Mononuclear cell (primary cell): ENCODE data around the gene CYP24A1. TPM values are rescaled to one million over a fixed set of nuclear protein-coding genes. Genes with fewer than 3 reads are reported as not detected.

Source experiments
- H3K27me3 ChIP-seq: 2 replicates; pipeline ENCODE4 v1.6.0; 2011; ENCODE audit warnings: low read length, control low read depth; ENCODE audit not compliant: insufficient read depth
- H3K4me1 ChIP-seq: 2 replicates; pipeline ENCODE4 v1.5.1; 2011; ENCODE audit warnings: mild to moderate bottlenecking, low read length, control low read depth; ENCODE audit not compliant: insufficient read depth
- H3K4me3 ChIP-seq: 2 replicates; pipeline ENCODE4 v1.5.1; 2011; ENCODE audit warnings: mild to moderate bottlenecking, low read length, moderate library complexity
- H3K9me3 ChIP-seq: 2 replicates; pipeline ENCODE4 v1.5.1; 2011; ENCODE audit warnings: low read depth, mild to moderate bottlenecking, control low read depth, low read length
- total RNA-seq: library from RNA; depleted of rRNA; stranded (reverse); fragments of >200 nt; gene quantifications from one replicate; pipeline ENCODE4 v1.2.3, GENCODE V29; 2012

The CYP24A1 gene
- total RNA-seq, 1 donor, result 0.10 TPM

DNA sequence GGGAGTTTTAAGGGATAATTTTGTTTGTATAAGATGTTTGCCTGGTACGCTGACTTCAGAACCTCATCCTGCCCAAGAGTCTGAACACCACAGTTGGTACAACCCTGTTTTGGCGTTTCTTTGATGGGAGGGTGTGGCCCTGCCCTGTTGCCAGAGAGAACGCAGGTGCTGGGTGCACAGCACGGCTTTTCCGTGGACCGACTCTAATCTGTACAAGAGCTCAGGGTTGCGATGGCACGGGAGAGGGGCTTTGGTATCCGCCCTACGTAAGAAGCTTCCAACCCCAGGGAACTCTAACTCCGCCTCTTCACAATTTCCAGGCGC lies 1.3 kb downstream of the CYP24A1 start:
- H3K27me3 ChIP-seq, result peaks cover 66% of the 10 kb centered on the region
- no peak overlapping the region for H3K4me3 ChIP-seq
- peaks cover 21% of the 10 kb centered on the region for H3K4me1 ChIP-seq
- H3K9me3 ChIP-seq, result no peaks in the 10 kb centered on the region

DNA sequence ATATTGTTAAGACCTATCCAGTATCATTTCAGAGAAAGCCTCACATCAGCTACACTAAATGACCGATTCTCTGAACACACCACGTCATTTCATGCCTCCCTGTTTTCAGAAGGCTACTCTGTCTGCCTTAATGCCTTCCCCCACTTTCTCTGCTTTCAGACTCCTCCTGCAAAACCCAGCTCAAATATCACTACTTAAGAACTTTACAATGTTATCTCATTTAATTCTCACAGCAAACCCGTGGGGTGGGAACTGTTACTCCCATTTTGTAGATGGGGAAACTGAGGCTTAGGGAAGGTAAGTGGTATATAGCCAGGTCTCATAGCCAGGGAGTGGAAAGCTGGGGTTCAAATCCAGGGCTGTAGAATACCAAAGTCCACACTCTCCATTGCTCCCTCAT lies 2.8 kb downstream of the CYP24A1 start:
- peaks cover 62% of the 10 kb centered on the region for H3K27me3 ChIP-seq
- peaks cover 21% of the 10 kb centered on the region for H3K4me1 ChIP-seq
- no peak overlapping the region for H3K4me3 ChIP-seq
- H3K9me3 ChIP-seq, result no peaks in the 10 kb centered on the region

DNA sequence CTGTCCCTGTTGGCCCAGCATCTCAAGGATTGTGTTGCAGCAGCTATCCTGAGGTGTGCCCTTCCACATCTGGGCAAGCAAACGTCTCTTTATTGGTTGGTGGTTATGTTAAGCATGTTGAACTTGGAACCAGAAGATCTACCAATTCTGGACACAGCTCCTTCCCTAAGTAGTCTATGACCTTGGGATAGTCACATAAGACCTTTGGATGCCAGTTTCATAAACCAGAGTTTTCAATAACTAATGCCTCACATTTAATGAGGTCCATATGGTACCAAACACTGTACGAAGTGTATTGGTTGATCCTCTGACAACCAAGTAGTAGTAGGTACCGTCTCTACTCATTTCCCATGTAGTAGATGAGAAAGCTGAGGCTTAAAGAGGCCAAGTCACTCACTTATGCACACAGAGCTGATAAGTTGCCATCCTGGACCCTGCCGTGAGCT lies 3.7 kb downstream of the CYP24A1 start:
- no peaks in the 10 kb centered on the region for H3K9me3 ChIP-seq
- peaks cover 57% of the 10 kb centered on the region for H3K27me3 ChIP-seq

DNA sequence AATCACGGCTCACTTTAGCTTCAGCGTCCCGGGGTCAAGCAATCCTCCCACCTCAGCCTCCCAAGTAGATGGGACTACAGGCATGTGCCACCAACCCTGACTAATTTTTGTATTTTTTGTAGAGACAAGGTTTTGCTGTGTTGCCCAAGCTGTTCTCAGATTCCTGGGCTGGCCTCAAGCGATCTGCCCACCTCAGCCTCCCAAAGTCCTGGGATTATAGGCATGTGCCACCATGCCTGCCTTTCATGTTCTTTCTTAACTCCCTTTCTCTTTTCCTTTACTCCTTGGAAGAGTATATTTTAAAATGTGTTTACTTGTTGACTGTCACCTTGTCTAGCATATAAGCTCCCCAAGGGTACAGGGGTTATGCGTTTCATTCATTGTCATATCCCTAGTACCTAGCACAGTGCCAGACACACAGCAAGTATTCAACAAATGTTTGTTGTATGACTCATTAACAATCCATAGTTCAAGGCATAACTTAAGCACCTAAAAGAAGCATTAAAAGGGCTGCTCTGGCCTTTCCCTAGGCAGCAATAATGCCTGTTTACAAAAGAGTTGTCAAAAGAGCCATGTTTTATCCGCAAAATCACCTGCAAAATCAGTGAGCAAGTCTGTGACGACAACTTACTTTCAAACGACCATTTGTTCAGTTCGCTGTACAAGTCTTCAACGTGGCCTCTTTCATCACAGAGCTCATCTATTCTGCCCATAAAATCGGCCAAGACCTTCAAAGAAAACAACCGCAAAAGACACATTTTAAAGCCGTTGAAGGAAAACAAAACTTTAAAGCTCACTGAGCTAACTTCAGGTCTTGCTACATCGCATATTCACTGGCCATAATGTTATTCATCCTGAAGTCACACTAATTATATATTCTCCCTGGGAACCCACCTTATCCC lies 4.6 kb downstream of the CYP24A1 start:
- H3K4me1 ChIP-seq, result peaks cover 14% of the 10 kb centered on the region
- no peaks in the 10 kb centered on the region for H3K9me3 ChIP-seq
- H3K4me3 ChIP-seq, result no peak overlapping the region
- H3K27me3 ChIP-seq, result peaks cover 57% of the 10 kb centered on the region

More for the DNA sequence above, 3.7 kb downstream of the CYP24A1 start:
- H3K4me1 ChIP-seq, result peaks cover 21% of the 10 kb centered on the region
- H3K4me3 ChIP-seq, result no peak overlapping the region

DNA sequence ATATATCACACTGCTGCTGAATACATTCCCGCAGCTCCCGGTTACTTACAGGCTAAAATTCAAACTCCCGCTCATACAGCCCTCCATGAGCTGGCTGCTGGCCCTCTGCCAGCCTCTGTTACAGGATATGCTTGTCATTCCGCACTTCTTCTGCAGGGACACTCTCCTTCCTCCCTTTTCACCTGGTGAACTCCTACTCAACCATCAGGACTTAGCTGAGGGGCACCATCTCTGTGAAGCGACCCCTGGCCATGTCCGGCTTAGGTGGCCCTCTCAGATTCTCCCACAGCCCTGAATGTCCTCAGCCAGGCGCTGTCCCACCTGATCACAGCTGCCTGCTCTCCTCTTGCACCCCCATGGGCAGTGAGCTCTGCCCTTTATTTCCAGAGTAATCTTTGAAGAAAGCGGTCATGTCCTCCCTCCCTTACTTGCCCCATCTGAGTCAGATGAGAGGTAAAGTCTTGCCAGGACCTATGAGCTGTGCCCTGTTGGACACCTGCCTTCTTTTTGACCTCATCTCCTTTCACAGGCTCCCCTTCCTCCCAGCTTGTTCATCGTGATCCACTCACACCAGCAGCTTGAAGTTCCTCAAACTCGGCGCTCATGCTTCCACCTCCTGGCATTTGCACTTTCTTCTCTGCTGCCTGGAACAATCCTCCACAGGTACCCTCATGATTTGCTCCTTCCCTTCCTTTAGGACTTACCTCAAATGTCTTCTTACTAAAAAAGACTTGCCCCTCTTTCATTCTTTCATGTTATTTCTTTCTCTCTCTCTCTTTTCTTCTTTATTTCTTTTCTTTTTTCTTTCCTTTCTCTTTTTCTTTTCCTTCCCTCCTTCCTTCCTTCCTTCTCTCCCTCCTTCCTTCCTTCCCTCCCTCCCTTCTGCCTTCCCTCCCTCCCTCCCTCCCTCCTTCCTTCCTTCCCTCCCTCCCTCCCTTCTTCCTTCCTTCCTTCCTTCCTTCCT lies 5.6 kb downstream of the CYP24A1 start:
- Histone ChIP-seq H3K27me3 (peaks cover 50% of the 10 kb centered on the region), H3K4me1 (peaks cover 4% of the 10 kb centered on the region), H3K4me3 (no peak overlapping the region), H3K9me3 (no peaks in the 10 kb centered on the region)

DNA sequence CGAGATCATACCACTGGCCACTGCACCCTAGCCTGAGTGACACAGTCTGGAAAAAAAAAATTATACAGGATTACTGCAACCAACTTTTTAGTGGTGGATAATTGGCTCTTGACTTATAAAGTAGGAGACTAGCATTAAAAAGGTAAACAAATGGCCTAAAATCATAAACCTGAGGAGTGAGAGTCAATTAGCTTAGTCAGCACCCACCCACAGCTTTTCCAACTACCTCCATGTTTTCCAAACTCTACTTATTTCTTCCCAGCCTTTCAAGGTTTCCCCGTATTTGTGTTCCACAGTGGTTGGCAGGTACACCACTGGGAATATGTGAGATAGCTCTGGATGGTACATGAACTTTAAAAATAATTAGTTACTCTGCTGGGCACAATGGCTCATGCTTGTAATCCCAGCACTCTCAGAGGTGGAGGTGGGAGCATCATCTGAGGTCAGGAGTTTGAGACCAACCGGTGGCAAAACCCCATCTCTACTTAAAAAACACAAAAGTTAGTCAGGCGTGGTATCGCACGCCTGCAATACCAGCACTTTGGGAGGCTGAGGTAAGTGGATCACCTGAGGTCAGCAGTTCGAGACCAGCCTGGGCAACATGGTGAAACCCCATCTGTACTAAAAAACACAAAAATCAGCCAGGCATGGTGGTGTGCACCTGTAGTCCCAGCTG lies 6.7 kb downstream of the CYP24A1 start:
- Histone ChIP-seq H3K9me3 (no peaks in the 10 kb centered on the region), H3K4me3 (no peak overlapping the region), H3K4me1 (no peaks in the 10 kb centered on the region), H3K27me3 (peaks cover 44% of the 10 kb centered on the region)

DNA sequence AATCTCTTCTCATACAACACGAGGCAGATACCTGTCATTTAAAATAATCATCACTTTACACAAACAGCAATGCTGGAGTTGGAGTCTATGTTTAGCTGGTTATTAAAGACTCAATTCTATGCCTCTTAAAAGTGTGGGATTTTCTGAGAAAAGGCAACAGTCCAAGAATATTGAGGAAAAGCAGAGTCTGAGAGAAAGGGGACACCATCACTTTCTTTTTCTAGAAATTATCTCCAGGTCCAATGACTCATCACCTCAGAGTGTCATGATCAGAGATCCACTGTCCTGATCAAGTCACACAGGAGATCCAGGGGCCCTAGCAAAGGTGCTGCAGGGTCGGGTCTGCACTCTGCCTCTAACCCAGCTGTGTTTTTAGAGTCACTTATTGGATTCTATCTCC lies 8.0 kb downstream of the CYP24A1 start:
- H3K9me3 ChIP-seq, result no peaks in the 10 kb centered on the region
- no peak overlapping the region for H3K4me3 ChIP-seq
- H3K4me1 ChIP-seq, result no peaks in the 10 kb centered on the region
- H3K27me3 ChIP-seq, result peaks cover 37% of the 10 kb centered on the region

DNA sequence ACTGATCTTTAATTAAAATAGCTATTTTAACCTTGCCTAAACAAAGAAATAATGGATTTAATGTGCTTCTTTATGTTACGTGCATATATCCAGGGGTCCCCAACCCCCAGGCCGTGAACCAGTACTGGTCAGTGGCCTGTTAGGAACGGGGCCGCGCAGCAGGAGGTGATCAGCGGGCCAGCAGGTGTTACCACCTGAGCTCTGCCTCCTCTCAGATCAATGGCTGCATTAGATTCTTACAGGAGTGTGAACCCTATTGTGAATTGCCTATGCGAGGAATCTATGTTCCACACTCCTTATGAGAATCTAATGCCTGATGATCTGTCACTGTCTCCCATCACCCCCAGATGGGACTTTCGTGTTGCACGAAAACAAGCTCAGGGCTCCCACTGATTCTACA lies 8.8 kb downstream of the CYP24A1 start:
- Histone ChIP-seq H3K27me3 (peaks cover 31% of the 10 kb centered on the region), H3K4me1 (no peaks in the 10 kb centered on the region), H3K9me3 (no peaks in the 10 kb centered on the region), H3K4me3 (no peak overlapping the region)

DNA sequence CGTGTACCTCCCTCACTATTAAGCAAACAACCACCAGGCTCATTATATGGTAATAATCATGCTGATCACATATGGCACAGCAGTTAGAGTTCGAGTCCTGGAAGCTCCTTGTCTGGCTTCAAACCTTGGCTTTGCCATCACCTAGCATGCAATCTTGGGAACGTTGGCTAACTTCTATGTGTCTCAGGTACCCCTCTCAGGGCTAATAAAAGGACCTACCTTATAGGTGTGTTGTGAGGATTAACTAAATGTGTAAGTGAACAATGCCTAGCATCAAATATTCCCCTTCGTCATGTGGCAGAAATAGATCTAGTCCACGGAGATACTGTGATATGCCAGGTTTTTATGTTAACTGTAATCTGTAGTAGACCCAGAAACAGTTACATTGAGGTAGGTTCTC lies 10.4 kb downstream of the CYP24A1 start:
- H3K4me1 ChIP-seq, result no peaks in the 10 kb centered on the region
- H3K4me3 ChIP-seq, result no peak overlapping the region
- H3K27me3 ChIP-seq, result peaks cover 22% of the 10 kb centered on the region
- H3K9me3 ChIP-seq, result no peaks in the 10 kb centered on the region

DNA sequence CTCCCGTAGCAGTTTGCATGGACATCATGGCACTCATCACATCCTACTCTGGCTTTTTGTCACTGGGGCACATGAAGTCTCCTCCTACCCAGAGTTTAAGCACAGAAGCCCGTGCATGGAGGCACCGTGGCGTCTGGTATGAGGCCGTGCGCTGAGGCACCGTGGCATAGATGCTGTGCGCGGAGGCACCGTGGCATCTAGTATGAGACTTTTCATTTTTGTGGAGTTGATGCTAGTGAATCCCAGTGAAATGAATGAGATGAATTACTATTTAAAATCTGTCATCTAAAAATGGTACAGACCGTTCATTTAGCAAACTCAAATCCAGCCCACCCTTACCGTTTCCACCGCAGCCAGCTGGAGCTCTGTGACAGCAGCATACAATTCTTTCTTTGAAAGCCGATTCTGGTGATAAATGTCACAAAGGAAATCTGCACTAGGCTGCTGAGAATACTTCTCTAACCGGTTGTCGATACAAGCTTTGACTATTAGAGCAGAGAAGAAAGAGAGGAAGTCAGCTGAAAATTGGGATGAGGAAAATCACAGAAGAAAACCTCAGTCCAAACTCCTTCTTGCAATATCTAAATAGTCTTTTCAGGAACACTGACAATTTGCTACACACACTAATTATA lies 11.3 kb downstream of the CYP24A1 start:
- H3K4me3 ChIP-seq, result no peak overlapping the region

DNA sequence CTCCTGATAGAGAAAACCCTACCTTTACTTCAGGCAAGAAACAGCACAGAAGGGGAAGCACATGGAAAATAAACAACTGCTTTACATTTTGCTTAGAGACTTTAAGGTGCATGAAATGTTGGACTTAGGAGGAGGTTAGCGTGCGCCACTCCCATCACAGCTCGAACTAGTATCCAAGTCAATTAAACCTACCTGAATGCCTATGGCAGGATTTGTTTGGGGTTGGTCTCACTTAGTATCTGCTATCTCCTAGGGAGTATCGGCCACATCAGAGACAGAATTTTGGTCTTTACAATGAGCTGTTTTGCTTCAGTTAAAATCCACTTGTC lies 12.0 kb downstream of the CYP24A1 start:
- H3K9me3 ChIP-seq, result no peaks in the 10 kb centered on the region
- no peak overlapping the region for H3K4me3 ChIP-seq
- H3K27me3 ChIP-seq, result peaks cover 13% of the 10 kb centered on the region
- H3K4me1 ChIP-seq, result no peaks in the 10 kb centered on the region

More for the DNA sequence above, 11.3 kb downstream of the CYP24A1 start:
- H3K27me3 ChIP-seq, result peaks cover 16% of the 10 kb centered on the region
- H3K4me1 ChIP-seq, result no peaks in the 10 kb centered on the region
- no peaks in the 10 kb centered on the region for H3K9me3 ChIP-seq

DNA sequence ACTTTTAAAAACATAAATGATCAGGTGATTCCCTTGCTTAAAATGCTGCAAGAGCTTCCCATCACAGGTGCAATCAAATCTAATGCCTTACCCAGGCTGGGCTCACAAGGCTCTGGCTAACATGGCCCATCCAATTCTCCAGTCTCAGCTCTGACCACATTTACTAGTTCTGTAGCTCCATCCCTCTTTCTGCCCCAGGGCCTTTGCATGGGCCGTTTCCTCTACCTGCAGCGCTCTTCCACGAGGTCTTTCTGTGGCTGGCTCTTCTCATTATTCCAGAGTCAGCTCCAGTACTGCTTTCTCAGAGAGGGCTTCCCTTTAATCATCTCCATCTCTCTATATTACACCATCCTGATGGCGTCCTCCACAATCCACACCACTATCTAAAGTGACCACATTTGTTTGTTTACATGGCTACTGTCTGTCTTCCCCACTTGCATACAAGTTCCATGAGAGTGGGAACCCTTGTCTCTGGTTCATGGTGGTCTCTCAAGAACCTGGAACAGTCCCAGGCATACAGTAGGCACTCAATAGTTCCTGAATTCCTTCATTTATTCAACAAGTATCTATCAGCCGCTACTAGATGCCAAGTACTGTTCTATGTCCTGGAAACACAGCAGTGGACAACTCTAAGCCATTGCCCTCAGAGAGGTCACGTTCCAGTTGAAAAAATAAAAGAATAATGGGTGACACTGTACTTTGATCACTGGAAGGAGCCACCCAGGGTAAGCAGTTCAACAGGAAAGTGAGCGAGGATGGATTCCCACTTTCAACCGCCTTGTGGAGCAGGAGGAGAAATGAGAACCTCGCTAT lies 12.6 kb downstream of the CYP24A1 start:
- H3K4me3 ChIP-seq, result no peak overlapping the region
- H3K27me3 ChIP-seq, result peaks cover 13% of the 10 kb centered on the region
- no peaks in the 10 kb centered on the region for H3K4me1 ChIP-seq
- no peaks in the 10 kb centered on the region for H3K9me3 ChIP-seq

DNA sequence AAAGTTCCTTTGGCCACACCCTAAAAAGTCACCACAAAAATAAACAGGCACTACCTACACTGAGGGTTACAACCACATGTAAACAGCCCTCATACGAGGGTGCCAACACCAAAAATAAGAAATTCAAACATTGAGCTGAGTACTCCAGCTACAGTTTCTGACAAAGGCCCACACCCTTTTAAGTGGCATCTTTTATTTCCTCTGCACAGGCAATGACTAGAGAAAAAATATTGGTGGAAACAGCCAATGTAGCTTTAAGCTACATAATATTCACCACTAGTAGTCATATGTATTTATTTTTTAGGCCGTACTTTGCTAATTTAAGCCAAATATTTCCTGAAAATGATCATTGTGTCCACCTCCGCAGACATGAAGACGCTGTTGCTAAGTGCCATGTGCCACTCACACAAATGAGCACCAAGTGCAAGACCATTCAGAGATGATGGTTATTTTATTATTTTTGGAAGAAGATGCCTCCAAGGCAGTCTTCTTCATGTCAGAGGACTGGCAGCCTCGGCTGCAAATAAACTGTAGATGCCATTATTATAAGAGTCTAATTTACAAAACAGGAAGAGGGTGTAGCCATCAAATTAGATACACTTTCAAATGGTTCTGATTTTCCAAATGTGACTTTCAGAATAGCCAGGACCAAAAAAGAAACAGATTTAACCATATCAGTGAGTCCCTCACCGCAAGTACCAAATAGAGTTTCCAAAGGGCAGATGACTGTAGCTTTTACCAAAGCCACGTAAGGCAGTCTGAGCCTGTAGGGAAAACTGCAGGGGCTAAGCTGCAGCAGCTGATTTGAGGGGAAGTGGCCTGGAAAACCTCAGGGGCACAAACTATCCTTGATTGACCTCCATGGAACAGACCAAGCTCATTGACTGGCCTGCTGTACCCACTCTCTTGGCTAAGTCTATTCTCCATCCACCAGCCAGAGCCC lies 13.4 kb downstream of the CYP24A1 start:
- H3K9me3 ChIP-seq, result no peaks in the 10 kb centered on the region

More for the DNA sequence above, 13.4 kb downstream of the CYP24A1 start:
- Histone ChIP-seq H3K4me1 (no peaks in the 10 kb centered on the region), H3K4me3 (no peak overlapping the region), H3K27me3 (peaks cover 13% of the 10 kb centered on the region)
